CD4-positive, alpha-beta T cell (primary cell): ENCODE data around the gene SEMA5A. TPM values are rescaled to one million over a fixed set of nuclear protein-coding genes. Genes with fewer than 3 reads are reported as not detected.

ENCODE experiments used
- ATAC-seq: fragments of 200-7000 bp; cut with Tn5 transposase; one replicate; pipeline ENCODE4 v1.10.0; 2022; ENCODE audit warnings: mild to moderate bottlenecking; ENCODE audit not compliant: poor library complexity
- CTCF ChIA-PET: fragments of 350-600 bp; sonication (Branson Sonifier 250); formaldehyde crosslinking; loops from one replicate; lab custom pipeline; 2021; ENCODE audit warnings: antibody characterized with exemption, inconsistent platforms; lab: Charles Lee
- POLR2A ChIA-PET: fragments of 350-600 bp; sonication (Branson Sonifier 250); formaldehyde crosslinking; loops from one replicate; lab custom pipeline; 2021; ENCODE audit warnings: antibody characterized with exemption, inconsistent platforms; lab: Charles Lee
- DNase-seq, 14 experiments: peaks; one replicate each; pipeline ENCODE4 v3.0.0-alpha.2; 2013 to 2020; ENCODE audit warnings: mixed read lengths in 2 of 14
- H3K27ac ChIP-seq, 2 donors: one replicate each; pipeline versions ENCODE4 v1.5.1 to v1.7.0; 2013; ENCODE audit warnings: low read length in 2 of 2, low read depth in 1 of 2, mild to moderate bottlenecking in 1 of 2
- H3K27me3 ChIP-seq, 2 experiments: 1 replicate in 1 of 2; 2 replicates in 1 of 2; pipeline versions ENCODE4 v1.6.1 to v1.7.0; 2013; ENCODE audit warnings: low read length in 2 of 2, control low read depth in 1 of 2, mild to moderate bottlenecking in 1 of 2, moderate library complexity in 1 of 2; ENCODE audit not compliant: insufficient read depth in 2 of 2, control insufficient read depth in 1 of 2
- H3K36me3 ChIP-seq: one replicate; pipeline ENCODE4 v1.6.1; 2013; ENCODE audit warnings: low read length, control low read depth; ENCODE audit not compliant: insufficient read depth
- H3K4me1 ChIP-seq: one replicate; pipeline ENCODE4 v1.6.1; 2013; ENCODE audit warnings: low read length, control low read depth; ENCODE audit not compliant: insufficient read depth
- H3K4me3 ChIP-seq: one replicate; pipeline ENCODE4 v1.5.1; 2013; ENCODE audit warnings: mild to moderate bottlenecking, low read length, moderate library complexity
- H3K9me3 ChIP-seq, 2 experiments: 1 replicate in 1 of 2; 2 replicates in 1 of 2; pipeline versions ENCODE4 v1.6.1 to v1.7.0; 2013; ENCODE audit warnings: low read length in 2 of 2, mild to moderate bottlenecking in 2 of 2, control low read depth in 1 of 2, moderate library complexity in 1 of 2; ENCODE audit not compliant: control insufficient read depth in 1 of 2, insufficient read depth in 1 of 2
- H3K27ac Mint-ChIP-seq: one replicate; pipeline ENCODE4 v1.8.0; 2020; ENCODE audit warnings: mixed read lengths
- H3K27me3 Mint-ChIP-seq: one replicate; pipeline ENCODE4 v1.8.0; 2021; ENCODE audit warnings: mixed read lengths
- H3K36me3 Mint-ChIP-seq: one replicate; pipeline ENCODE4 v1.8.0; 2021; ENCODE audit warnings: low read depth, mixed read lengths
- H3K4me1 Mint-ChIP-seq: one replicate; pipeline ENCODE4 v1.8.0; 2021; ENCODE audit warnings: low read depth, mixed read lengths
- H3K4me3 Mint-ChIP-seq: one replicate; pipeline ENCODE4 v1.8.0; 2020; ENCODE audit warnings: mild to moderate bottlenecking, mixed read lengths
- H3K9me3 Mint-ChIP-seq: one replicate; pipeline ENCODE4 v1.8.0; 2020; ENCODE audit warnings: mixed read lengths
- intact Hi-C, 2 experiments: fragments of 100-400 bp; cut with DNase I in 1 of 2; cut with micrococcal nuclease in 1 of 2; formaldehyde crosslinking; loops; one replicate each; pipeline versions ENCODE4 v1.15.1 to v1.9.0; 2023 to 2025; cut with DNase I, micrococcal nuclease
- total RNA-seq, 174 experiments: library from RNA in 2 of 174; stranded (reverse) in 2 of 174; gene quantifications; one replicate each; pipeline ENCODE4 v1.2.3 and lab custom pipeline; 2021 to 2026
- TF ChIP-seq, protein P1 (sequence below): fragments of 200-600 bp; IDR thresholded peaks from one replicate; pipeline ENCODE4 v1.8.0; 2022; ENCODE audit warnings: antibody characterized with exemption, mild to moderate bottlenecking

SEMA5A gene
- total RNA-seq, 2 experiments from 2014 or later = 2.0 to 2.9 TPM

DNA sequence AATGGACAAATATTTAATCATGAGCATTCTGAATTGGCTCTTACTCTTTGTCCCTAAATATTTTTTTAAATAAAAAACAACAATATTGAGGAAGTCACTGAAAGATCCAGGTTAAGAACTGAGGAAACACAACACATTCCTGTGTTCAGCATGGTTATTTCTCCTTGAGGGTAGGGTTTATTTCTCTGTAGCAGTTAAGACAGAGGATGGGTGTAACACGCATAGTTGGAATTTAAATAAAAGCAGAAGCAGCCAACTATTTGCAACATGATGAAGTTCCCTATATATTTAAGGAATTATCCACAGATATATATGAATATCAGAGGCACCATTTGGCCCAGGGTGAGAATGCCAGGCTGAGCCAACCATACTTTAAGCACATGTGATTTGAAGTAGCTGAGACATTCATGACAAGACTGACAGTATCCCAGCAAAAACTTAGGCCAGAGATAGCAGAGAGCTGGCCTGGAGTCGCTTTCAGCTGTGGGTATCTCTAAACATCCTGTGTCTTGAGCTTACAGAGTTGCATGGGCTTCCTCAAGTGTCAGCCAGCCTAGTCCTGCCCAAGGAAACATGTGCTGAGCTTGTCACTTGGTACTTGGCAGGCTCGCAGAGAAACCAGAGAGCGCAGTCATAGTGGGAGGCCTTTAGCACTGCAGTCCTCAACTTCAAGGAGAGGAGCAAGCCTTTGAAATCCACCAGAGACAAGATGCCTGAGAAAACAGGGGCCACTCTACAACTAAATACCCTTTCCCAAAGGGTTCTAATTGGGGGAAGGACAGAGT, 43.6 kb downstream of the SEMA5A start:
- H3K27ac Mint-ChIP-seq = no peak overlapping the region
- no peak for ATAC-seq
- CTCF ChIA-PET = no interaction called here
- H3K4me3 Mint-ChIP-seq = no peak overlapping the region
- POLR2A ChIA-PET = no interaction called here
- no peaks in the 10 kb centered on the region for H3K36me3 Mint-ChIP-seq
- Histone ChIP-seq H3K4me1 (no peaks in the 10 kb centered on the region), H3K27me3 (no peaks in the 10 kb centered on the region), H3K27ac (no peak overlapping the region), H3K36me3 (no peaks in the 10 kb centered on the region), H3K9me3 (no peaks in the 10 kb centered on the region), H3K4me3 (no peak overlapping the region)
- TF ChIP-seq, protein P1, sequence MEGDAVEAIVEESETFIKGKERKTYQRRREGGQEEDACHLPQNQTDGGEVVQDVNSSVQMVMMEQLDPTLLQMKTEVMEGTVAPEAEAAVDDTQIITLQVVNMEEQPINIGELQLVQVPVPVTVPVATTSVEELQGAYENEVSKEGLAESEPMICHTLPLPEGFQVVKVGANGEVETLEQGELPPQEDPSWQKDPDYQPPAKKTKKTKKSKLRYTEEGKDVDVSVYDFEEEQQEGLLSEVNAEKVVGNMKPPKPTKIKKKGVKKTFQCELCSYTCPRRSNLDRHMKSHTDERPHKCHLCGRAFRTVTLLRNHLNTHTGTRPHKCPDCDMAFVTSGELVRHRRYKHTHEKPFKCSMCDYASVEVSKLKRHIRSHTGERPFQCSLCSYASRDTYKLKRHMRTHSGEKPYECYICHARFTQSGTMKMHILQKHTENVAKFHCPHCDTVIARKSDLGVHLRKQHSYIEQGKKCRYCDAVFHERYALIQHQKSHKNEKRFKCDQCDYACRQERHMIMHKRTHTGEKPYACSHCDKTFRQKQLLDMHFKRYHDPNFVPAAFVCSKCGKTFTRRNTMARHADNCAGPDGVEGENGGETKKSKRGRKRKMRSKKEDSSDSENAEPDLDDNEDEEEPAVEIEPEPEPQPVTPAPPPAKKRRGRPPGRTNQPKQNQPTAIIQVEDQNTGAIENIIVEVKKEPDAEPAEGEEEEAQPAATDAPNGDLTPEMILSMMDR = no peak
- no peaks in the 10 kb centered on the region for H3K27me3 Mint-ChIP-seq
- DNase-seq = no peak
- intact Hi-C loops = no loop called here
- H3K9me3 Mint-ChIP-seq = peaks cover 2% of the 10 kb centered on the region
- H3K4me1 Mint-ChIP-seq = no peaks in the 10 kb centered on the region

DNA sequence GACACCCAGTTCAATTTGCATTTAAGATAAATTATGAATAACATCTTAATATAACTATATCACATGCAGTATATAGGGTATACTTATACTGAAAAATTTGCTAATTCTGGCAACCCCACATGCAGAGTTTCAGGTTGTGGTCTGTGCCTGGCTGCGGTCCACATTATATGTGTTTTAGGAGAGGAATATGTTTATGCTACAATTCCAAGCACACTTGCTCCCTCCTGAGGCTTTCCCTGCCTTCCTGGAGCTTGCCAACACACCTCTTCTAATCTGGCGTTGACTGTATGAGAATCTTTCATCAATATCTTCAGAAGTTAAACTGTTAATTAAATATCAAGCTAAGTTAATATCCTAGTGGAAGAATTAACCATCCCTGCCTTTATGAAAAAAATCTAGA, 45.2 kb downstream of the SEMA5A start:
- no peak for DNase-seq
- no peaks in the 10 kb centered on the region for H3K4me1 ChIP-seq
- Mint-ChIP-seq H3K36me3 (no peaks in the 10 kb centered on the region), H3K27ac (no peak overlapping the region), H3K4me3 (no peak overlapping the region), H3K4me1 (no peaks in the 10 kb centered on the region), H3K9me3 (peaks cover 2% of the 10 kb centered on the region), H3K27me3 (no peaks in the 10 kb centered on the region)
- ATAC-seq = no peak
- no peaks in the 10 kb centered on the region for H3K27me3 ChIP-seq
- TF ChIP-seq, protein P1 = no peak
- no peaks in the 10 kb centered on the region for H3K9me3 ChIP-seq
- no peak overlapping the region for H3K27ac ChIP-seq
- no peak overlapping the region for H3K4me3 ChIP-seq
- CTCF ChIA-PET = no interaction called here
- POLR2A ChIA-PET = no interaction called here
- H3K36me3 ChIP-seq = no peaks in the 10 kb centered on the region
- intact Hi-C loops = no loop called here

DNA sequence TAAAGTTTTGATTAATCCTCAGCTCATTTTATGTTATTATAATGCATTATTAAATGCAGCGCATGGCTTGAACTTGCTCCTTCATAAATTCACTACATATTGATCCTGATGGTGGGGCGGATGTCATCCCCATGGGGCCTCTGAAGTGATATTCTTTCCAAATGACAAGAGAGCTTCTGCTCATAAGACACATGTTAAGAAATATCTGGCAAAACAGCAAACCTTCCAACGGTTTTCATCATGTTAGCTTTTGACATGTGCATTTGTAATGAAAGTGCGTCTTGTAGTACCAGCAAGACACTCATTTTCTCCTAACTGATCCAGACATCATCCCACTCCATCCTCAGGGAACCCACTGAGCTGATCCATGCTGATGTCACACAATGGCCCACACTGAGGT, 45.7 kb downstream of the SEMA5A start:
- H3K27ac ChIP-seq = no peak overlapping the region
- H3K4me3 ChIP-seq = no peak overlapping the region
- ChIA-PET CTCF (no interaction called here), POLR2A (no interaction called here)
- no peak for DNase-seq
- no peaks in the 10 kb centered on the region for H3K4me1 Mint-ChIP-seq
- no peaks in the 10 kb centered on the region for H3K36me3 ChIP-seq
- H3K27me3 ChIP-seq = no peaks in the 10 kb centered on the region
- no peaks in the 10 kb centered on the region for H3K27me3 Mint-ChIP-seq
- H3K9me3 ChIP-seq = no peaks in the 10 kb centered on the region
- H3K4me3 Mint-ChIP-seq = no peak overlapping the region
- H3K36me3 Mint-ChIP-seq = no peaks in the 10 kb centered on the region
- ATAC-seq = no peak
- H3K27ac Mint-ChIP-seq = no peak overlapping the region
- intact Hi-C loops = no loop called here
- peaks cover 2% of the 10 kb centered on the region for H3K9me3 Mint-ChIP-seq
- TF ChIP-seq, protein P1 = no peak
- H3K4me1 ChIP-seq = no peaks in the 10 kb centered on the region
